GM19468 (cell line): ENCODE measurements around the gene BNIP2.
"Not testable (repeated sequence)": the region's sequence is repeated elsewhere in the genome, so short reads cannot be mapped to it uniquely, and the experiment has no call there.

Experiments
- ATAC-seq: cut with Tn5 transposase; IDR thresholded peaks from one replicate; pipeline ENCODE4 v1.9.1; 2021; ENCODE audit warnings: mild to moderate bottlenecking, moderate library complexity, moderate number of reproducible peaks; ENCODE audit not compliant: unreplicated experiment; ENCODE audit errors: extremely low read depth

BNIP2 gene

DNA sequence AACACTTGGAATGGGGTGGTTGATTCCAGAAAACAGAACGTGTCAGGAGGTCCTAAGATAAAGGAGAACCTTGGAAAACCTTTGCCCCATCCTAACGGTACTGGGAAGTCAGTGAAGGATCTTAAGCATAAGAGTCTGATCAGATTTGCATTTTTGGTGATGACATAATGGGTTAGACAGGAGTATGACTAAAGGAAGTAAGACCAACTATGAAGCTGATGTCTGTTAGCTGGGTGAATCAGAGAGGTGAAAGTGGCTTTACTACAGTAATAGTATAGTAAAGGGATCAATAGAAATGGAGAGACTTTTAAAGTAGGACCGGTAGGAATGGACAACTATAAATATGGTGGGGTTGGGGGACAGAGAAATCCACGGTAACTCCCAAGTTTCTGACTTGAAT is 44.4 kb downstream of the BNIP2 start:
- no peak for ATAC-seq

DNA sequence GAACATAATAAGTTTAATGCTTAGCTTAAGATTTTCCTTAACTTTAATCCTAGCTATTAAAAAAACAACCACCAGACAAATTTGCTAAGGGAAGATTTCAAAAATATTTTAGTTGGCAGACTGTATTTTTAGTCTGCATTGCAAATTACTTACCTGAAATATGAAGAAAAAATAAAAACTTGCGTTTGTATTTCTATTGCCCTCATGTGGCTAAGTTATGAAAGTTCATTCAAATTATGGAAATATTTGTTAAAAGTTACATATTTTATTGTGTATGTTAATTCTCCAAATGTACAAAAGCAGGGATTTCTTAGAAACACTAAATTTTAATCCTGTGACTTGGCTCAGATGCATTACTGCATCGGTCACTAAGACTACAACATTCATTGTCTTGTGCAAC is 46.8 kb downstream of the BNIP2 start:
- no peak for ATAC-seq

DNA sequence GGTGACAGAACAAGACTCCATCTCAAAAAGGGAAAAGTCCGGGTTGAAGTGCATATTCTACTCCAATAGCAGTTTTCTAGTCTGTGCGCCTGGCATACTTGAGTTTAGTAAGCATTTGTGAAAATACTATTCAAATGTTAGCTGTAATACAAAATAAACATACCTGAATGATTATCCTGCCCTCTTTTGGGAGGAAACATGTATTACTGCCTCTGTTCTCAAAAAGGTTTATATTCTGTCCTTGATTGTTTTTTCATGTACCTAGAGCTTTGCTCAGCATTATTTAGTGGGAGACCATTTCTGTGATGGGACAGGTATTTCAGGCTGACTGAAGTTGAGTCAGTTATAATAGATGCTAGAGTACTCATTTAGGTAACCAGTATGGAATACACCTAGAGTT is 51.6 kb downstream of the BNIP2 start:
- not testable (repeated sequence) for ATAC-seq

DNA sequence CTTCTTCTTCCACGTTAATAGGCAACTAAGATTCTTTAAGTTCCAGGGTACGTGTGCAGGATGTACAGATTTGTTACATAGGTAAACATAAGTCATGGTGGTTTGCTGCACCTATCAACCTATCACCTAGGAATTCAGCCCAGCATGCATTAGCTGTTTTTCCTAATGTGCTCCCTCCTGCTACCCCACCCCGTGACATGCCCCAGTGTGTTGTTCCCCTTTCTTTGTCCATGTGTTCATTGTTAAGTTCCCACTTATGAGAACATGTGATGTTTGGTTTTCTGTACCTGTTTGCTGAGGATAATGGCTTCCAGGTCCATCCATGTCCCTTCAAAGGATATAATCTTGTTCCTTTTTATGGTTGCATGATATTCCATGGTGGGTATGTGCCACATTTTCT is 52.9 kb downstream of the BNIP2 start:
- ATAC-seq: no peak

DNA sequence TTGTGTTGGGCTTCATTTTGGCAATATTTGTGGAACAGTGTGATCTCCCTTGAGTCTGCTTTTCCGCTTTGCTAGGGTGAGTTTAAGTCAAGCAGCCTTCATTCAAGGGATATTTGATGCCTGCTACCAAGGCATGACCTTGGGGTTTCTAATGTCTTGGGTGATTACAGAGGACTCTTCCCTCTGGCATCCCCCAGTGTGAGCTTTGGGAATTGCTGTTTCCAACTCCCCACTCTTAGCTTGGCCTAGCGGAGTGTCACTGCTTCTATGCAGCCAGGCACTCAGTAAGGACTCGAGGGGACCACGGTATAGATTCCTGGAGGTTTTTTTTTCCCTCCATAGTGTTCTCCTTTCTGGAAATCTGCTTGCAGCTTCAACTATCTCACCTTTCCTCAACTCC is 56.4 kb downstream of the BNIP2 start:
- ATAC-seq: no peak

DNA sequence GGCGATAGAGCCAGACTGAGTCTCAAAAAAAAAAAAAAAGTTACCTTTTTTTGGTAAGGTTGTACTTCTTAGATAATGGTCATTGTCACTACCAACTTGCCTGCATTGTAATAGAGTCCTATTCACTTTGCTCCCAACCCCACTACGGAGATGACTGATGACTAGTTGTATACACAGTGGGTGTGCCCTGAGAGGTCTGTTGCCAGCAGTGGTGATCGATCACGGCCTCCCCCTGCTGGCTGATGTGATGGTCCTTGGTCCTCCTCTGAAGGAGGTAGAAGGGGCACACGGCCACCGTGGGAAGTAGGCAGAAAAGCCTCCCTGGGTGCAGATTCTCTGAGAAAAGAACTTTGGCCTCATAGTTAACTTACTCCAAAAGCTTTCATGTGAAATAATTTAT is 66.8 kb downstream of the BNIP2 start:
- ATAC-seq: no peak

DNA sequence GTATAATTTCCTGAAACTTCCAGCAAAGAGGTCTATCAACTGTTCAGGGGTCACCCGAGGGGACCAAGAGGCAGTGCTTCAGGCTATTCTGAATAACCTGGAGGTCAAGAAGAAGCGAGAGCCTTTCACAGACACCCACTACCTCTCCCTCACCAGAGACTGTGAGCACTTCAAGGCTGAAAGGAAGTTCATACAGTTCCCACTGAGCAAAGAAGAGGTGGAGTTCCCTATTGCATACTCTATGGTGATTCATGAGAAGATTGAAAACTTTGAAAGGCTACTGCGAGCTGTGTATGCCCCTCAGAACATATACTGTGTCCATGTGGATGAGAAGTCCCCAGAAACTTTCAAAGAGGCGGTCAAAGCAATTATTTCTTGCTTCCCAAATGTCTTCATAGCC is 70.7 kb downstream of the BNIP2 start:
- ATAC-seq: no peak

DNA sequence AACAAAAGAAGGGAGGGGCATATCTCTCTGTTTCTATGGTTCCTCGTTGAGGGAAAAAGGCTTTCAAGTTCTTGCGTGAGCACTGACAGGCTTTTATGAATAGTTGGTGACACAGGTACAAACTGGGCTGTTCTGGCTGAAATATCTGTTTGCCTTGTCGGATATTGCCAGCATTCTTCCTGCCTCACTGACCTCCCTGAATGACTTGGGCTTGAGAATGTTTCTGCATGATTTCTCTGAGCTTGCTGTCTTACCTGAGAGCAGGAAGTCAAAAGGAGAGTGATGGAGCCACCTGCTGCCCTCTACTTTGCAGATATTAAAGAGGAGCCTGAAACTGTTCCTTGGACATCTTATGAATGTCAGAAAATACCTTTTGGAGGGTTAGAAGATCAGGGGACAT is 72.7 kb downstream of the BNIP2 start:
- ATAC-seq: no peak

DNA sequence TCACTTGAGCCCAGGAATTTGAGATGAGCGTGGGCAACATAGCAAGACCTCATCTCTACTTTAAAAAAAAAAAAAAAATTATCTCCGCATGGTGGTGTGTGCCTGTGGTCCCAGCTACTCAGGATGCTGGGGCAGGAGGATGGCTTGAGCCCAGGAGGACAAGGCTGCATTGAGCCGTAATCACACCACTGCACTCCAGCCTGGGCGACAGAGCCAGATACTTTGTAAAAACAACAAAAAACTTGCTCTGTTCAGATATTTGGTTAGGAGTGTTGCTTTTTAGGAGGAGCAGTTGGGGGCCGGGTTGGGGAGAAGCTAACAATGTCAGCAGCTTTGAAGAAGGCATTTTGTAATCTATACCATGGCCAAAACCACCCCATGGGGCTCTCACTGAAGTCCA is 73.5 kb downstream of the BNIP2 start:
- no peak for ATAC-seq

DNA sequence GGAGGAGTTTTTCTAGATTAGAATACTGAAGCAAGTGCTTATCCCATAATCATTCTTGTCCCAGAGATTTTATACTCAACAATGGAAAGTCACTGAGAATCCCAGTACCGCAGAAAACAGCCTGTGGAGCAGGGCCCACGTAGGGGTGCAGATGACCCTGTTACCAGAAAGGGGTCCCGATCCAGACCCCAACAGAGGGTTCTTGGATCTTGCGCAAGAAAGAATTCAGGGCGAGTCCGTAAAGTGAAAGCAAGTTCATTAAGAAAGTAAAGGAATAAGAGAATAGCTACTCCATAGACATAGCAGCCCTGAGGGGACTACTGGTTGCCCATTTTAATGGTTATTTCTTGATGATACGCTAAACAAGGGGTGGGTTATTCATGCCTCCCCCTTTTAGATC is 75.0 kb downstream of the BNIP2 start:
- no peak for ATAC-seq

DNA sequence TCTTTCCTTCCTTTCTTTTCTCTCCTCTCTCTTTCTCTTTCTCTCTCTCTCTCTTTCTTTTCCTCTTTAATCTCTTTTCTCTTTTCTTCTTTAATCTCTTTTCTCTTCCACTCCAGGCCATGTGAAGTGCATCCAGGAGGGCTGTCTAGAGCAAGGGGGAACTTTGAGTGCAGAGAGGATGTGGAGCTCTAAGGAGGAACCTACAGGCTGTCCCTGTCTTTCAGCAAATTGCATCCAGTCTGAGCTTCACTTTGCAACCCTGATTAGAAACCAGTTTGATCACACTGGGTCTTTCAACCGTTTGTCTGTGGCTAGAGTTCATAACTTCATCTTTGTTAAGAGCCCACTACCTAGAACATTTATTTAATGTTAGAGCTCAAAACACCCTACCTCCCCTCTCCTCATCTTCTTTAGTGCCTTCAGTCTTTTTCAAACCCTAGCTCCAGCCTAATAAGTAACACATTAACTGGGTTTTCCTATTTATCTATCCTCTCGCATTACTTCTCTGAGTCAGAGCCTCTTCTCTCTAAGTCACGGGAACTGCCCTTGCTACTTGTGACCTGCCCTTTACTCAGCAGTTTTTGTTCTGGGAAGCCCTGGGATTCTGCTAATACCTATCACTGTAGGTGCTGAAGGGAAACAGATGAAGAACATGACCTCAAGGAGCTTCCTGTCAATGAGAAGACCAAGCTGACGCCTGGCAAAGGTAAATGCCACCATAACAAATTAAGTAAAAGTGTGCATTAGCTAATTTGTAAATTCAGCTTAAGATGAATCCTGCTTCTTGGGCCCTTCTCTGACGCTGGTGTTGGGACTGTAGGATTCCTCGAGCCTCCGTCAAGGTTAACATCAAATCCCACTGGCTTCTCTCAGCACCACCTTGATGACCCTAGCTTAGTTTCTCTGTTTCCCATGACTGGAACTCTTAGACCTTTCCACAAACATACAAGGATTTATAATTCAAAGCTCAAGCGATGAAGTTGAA is 77.6 kb downstream of the BNIP2 start, which contains the start of gene GCNT3:
Gene GCNT3 (plus strand): TSS at position 508 of the 985 bp plus-strand sequence. CDS start 6,456 bp downstream, outside the sequence.
- ATAC-seq: no peak

DNA sequence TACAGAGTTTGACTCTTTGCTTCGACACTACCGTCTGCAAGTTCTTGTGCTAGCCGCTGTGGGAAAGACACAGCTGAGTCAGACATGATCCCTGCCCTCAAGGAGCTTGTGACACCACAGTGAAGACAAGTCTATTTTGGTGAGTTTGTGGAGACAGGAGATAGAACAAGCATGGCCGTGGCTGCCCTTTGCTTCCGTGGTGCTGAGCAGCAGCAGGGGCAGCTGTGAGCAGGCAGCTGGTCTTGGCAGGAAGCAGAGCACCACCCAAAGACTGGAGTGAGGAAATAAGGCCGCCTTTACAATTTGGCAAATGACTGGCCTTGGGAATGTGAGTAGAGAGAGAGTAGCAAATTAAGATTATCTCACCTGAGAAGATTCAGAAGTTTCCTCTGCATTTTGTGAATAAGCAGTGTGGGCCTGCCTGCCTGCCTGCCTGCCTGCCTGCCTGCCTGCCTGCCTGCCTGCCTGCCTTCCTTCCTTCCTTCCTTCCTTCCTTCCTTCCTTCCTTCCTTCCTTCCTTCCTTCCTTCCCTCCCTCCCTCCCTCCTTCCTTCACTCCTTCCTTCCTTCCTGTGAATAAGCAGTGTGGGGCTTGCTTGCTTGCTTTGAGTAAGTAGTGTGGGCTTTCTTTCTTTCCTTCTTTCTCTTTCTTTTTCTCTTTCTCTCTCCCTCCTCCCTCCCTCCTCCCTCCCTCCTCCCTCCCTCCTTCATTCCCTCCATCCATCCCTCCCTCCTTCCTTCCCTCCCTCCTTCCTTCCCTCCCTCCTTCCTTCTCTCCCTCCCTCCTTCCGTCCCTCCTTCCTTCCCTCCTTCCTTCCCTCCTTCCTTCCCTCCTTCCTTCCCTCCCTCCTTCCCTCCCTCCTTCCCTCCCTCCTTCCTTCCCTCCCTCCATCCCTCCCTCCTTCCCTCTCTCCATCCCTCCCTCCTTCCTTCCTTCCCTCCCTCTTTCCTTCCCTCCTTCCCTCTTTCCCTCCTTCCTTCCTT is 79.1 kb downstream of the BNIP2 start:
- ATAC-seq: no peak
